Mucosa of descending colon (tissue), 3 donors: ENCODE results near the gene NR3C1. TPM values are rescaled to one million over a fixed set of nuclear protein-coding genes. Genes with fewer than 3 reads are reported as not detected.

Experiments used
- ATAC-seq: fragments of 200-7000 bp; cut with Tn5 transposase; one replicate; pipeline ENCODE4 v1.9.1; 2020; ENCODE audit warnings: mild to moderate bottlenecking, moderate library complexity
- DNase-seq, 3 donors: peaks; one replicate each; pipeline ENCODE4 v3.0.0-alpha.2; 2020
- H3K36me3 ChIP-seq: fragments of 200-600 bp; one replicate; pipeline ENCODE4 v1.8.0; 2021; ENCODE audit warnings: low read depth, mild to moderate bottlenecking
- H3K4me1 ChIP-seq: fragments of 200-600 bp; one replicate; pipeline ENCODE4 v1.8.0; 2021; ENCODE audit warnings: low read depth, mild to moderate bottlenecking
- H3K4me3 ChIP-seq: fragments of 200-600 bp; one replicate; pipeline ENCODE4 v1.8.0; 2021; ENCODE audit warnings: mild to moderate bottlenecking
- H3K9me3 ChIP-seq: fragments of 200-600 bp; one replicate; pipeline ENCODE4 v1.8.0; 2021; ENCODE audit warnings: mild to moderate bottlenecking
- intact Hi-C, 2 donors: fragments of 100-400 bp; cut with DNase I in 1 of 2; cut with micrococcal nuclease in 1 of 2; formaldehyde crosslinking; loops; one replicate each; pipeline versions ENCODE4 v1.11.0 to v1.11.1; 2022; cut with DNase I, micrococcal nuclease
- total RNA-seq, 3 donors: library from RNA; stranded (reverse); fragmentation: NEBNext Ultra II Directional in 2 of 3; extraction: Animal tissue kit (Norgen Biotek cat#: 25700) in 2 of 3; gene quantifications; one replicate each; pipeline versions ENCODE4 v1.2.1 to v1.2.4, GENCODE V29; 2021 to 2023
- TF ChIP-seq, protein P1 (sequence below): fragments of 200-600 bp; IDR thresholded peaks from one replicate; pipeline ENCODE4 v1.8.0; 2022; ENCODE audit warnings: antibody characterized with exemption, mild to moderate bottlenecking
- donor health status: DM: no; HTN: no; CAD: no; lungs with moderate emphysema.
- donor health status: DM: no; HTN: no; CAD: no.
- donor health status: DM: no; HTN: yes; CAD: no.

NR3C1 gene
- total RNA-seq, 3 donors from 2014 or later: 25.6 to 59.0 (median 27.7) TPM

DNA sequence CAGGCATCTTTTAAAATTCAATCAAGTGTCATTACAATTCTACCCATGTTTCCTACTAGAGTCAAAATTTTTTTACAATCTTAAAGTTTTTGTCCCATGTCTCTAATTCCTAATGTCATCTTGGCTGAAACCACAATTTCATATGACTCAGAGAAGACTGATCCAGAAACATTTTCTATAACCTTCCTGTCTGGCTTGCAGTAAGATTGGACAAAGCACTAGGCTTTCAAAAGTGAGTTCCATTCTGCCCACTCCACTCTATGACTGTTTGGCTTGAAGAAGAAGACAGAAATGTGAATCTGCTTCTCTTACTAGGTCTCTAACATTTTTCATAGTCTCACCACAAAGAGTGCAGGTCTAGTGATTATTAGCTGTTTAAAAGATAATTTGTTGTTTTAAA, 88.8 kb downstream of the NR3C1 start:
- ATAC-seq (no peak), DNase-seq (no peak)
- H3K36me3 ChIP-seq: no peaks in the 10 kb centered on the region
- TF ChIP-seq, protein P1, sequence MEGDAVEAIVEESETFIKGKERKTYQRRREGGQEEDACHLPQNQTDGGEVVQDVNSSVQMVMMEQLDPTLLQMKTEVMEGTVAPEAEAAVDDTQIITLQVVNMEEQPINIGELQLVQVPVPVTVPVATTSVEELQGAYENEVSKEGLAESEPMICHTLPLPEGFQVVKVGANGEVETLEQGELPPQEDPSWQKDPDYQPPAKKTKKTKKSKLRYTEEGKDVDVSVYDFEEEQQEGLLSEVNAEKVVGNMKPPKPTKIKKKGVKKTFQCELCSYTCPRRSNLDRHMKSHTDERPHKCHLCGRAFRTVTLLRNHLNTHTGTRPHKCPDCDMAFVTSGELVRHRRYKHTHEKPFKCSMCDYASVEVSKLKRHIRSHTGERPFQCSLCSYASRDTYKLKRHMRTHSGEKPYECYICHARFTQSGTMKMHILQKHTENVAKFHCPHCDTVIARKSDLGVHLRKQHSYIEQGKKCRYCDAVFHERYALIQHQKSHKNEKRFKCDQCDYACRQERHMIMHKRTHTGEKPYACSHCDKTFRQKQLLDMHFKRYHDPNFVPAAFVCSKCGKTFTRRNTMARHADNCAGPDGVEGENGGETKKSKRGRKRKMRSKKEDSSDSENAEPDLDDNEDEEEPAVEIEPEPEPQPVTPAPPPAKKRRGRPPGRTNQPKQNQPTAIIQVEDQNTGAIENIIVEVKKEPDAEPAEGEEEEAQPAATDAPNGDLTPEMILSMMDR: no peak
- H3K4me1 ChIP-seq: peaks cover 3% of the 10 kb centered on the region
- intact Hi-C loops: no loop called here
- H3K9me3 ChIP-seq: no peaks in the 10 kb centered on the region
- H3K4me3 ChIP-seq: no peak overlapping the region

DNA sequence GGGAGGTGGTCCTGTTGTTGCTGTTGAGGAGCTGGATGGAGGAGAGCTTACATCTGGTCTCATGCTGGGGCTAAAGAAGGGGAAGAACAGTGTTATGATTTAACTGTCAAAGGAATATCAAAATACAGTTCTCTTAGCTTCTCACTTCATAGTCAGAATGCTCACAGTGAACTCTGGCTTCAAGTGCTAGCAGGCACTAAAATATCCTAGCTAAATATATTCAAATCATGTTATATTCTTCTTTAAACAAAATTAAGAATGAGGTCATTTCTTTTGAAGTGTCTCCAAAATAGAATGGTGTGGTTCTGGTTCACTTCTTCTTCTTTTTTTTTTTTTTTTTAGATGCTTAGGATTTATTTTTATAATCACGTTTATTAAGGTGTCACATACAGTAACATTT, 89.4 kb downstream of the NR3C1 start:
- no peak for ATAC-seq
- DNase-seq: no peak
- Histone ChIP-seq H3K9me3 (no peaks in the 10 kb centered on the region), H3K4me3 (no peak overlapping the region), H3K4me1 (peaks cover 3% of the 10 kb centered on the region), H3K36me3 (no peaks in the 10 kb centered on the region)
- TF ChIP-seq, protein P1: no peak
- intact Hi-C loops: no loop called here

DNA sequence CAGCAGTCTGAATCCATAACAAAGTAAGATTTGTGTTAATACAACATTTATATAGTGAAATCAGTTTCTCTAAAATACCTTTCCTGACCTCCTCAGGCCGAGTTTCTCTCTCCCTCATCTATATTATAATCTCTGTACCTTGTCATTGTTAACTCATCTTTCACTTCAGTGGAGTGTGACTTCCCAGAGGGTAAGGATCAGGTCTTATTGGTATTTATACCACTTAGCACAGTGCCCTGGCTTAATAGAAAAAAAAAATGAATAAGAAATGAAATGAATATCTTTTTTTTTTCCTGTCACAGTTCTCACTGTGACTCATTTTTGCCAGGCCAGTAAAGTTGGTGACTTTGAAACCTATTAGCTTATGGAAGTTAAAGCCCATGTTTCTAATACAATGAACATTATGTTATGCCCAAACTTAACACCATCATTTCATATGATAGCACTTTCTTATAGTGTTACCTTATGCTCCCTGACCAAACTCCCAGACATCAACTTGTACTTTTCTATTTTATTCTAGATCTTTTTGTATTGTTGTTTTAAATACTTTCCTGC, 90.1 kb downstream of the NR3C1 start:
- Histone ChIP-seq H3K9me3 (no peaks in the 10 kb centered on the region), H3K36me3 (no peaks in the 10 kb centered on the region), H3K4me1 (peaks cover 3% of the 10 kb centered on the region), H3K4me3 (no peak overlapping the region)
- TF ChIP-seq, protein P1: no peak
- ATAC-seq: no peak
- no peak for DNase-seq
- intact Hi-C loops: no loop called here

DNA sequence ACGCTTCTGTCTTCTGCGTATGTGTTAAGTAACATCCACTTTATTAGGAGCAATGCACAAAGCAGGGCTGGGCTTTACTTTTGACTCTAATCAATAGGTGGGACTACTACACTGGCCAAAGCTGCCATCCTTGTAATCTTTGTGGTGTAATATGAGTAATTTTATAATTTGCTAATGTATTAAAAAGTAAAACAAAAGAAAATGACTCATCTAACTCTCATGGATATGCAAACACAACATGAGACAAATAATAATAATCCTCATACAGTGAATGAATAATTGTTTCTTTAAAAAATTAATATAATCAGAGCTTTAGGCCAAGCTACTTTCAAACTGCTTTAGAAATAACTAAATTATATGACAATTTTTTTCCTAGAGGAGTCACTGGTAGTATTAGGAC, 90.7 kb downstream of the NR3C1 start:
- Histone ChIP-seq H3K4me1 (peaks cover 3% of the 10 kb centered on the region), H3K9me3 (no peaks in the 10 kb centered on the region), H3K36me3 (no peaks in the 10 kb centered on the region), H3K4me3 (no peak overlapping the region)
- TF ChIP-seq, protein P1: no peak
- intact Hi-C loops: no loop called here
- DNase-seq (no peak), ATAC-seq (no peak)

DNA sequence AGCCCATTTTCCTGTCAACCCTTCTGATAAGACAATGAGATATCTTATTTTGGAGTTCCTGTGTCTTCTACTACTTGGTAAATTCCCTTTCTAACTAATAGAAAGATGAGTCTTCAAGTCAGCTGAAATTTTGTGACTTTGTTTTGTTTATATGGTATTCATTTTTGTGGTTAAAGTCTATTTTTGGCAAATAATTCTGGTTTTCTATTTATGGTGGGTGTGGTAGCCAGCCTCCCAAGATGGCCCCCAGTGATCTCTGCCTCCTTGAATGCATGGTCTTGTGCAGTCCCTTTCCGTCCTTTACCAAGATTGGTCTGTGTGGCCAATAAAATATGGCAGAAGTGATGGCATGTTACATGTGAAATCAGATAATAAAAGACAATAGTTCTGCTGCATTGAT, 91.5 kb downstream of the NR3C1 start:
- ATAC-seq: no peak
- Histone ChIP-seq H3K9me3 (no peaks in the 10 kb centered on the region), H3K4me3 (no peak overlapping the region), H3K4me1 (peaks cover 3% of the 10 kb centered on the region), H3K36me3 (no peaks in the 10 kb centered on the region)
- intact Hi-C loops: no loop called here
- no peak for DNase-seq
- TF ChIP-seq, protein P1: no peak

DNA sequence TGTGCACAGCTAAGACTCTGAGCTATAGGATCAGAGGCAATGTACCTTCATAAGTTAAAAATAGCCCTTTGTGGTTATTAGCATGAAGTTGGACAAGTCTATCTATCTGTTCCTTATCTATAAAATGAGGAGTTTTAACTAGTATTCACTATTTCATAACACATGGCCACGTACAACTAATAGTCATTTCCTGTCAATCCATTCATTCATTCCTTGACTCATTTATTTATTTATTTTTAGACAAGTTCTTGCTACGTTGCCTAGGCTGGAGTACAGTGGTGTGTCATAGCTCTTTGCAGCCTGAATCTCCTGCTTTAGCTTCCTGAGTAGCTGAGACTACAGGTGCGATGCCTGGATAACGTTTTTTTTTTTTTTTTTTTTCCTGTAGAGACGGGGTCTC, 92.1 kb downstream of the NR3C1 start:
- no peak for ATAC-seq
- no peak overlapping the region for H3K4me3 ChIP-seq
- intact Hi-C loops: no loop called here
- no peaks in the 10 kb centered on the region for H3K9me3 ChIP-seq
- H3K36me3 ChIP-seq: no peaks in the 10 kb centered on the region
- peaks cover 3% of the 10 kb centered on the region for H3K4me1 ChIP-seq
- DNase-seq: no peak
- TF ChIP-seq, protein P1: no peak
